Measurements from ENCODE around the gene U2AF2.
A peak's percentile ranks its signal among the peaks of the same experiment; 100 is the strongest.

The U2AF2 gene

GRCh38 chr19:55704494-55705245, 49.8 kb downstream of the U2AF2 start:
- ChIA-PET CTCF (interaction anchor here (0.6 to 1.5 kb wide), 4 partner anchors 10 to 108 kb away, joined by 3 read pairs; no protein-coding TSS in a partner anchor), POLR2A (no interaction called here)
- Histone ChIP-seq H3K4me3 (ENCODE audit: low read depth, low read length) (no peak overlapping the region), H3K9me3 (ENCODE audit: control insufficient read depth, insufficient read depth, low read depth, low read length) (no peaks in the 10 kb centered on the region), H3K4me1 (ENCODE audit: control insufficient read depth, insufficient read depth, low read length) (no peaks in the 10 kb centered on the region), H3K36me3 (ENCODE audit: control insufficient read depth in 2 of 2, insufficient read depth in 1 of 2, low read length in 2 of 2) (peaks cover 7 to 24% of the 10 kb centered on the region in 2 experiments), H3K27ac (ENCODE audit: extremely low read depth, low read depth, low read length) (no peak overlapping the region)
- TF ChIP-seq ZFP69B (tag by site-specific recombination; IDR thresholded peaks at IDR 0.05) (no peak), REST (tag by site-specific recombination; IDR thresholded peaks at IDR 0.05) (no peak), ZNF19 (tag by site-specific recombination; IDR thresholded peaks at IDR 0.05; ENCODE audit: low read depth) (no peak), ZNF624 (tag by site-specific recombination; IDR thresholded peaks at IDR 0.05) (no peak), ZNF362 (tag by site-specific recombination; IDR thresholded peaks at IDR 0.05) (no peak), ZNF311 (tag by site-specific recombination; IDR thresholded peaks at IDR 0.05; ENCODE audit: borderline replicate concordance) (no peak), RBAK (tag by site-specific recombination; IDR thresholded peaks at IDR 0.05) (no peak), KLF17 (tag by site-specific recombination; IDR thresholded peaks at IDR 0.05) (no peak)

- Histone ChIP-seq H3K36me3 (ENCODE audit: control insufficient read depth in 2 of 2, insufficient read depth in 1 of 2, low read length in 2 of 2) (peaks cover 3 to 16% of the 10 kb centered on the region in 2 experiments), H3K9me3 (ENCODE audit: control insufficient read depth, insufficient read depth, low read depth, low read length) (no peaks in the 10 kb centered on the region), H3K27ac (ENCODE audit: extremely low read depth, low read depth, low read length) (no peak overlapping the region), H3K4me3 (ENCODE audit: low read depth, low read length) (no peak overlapping the region), H3K4me1 (ENCODE audit: control insufficient read depth, insufficient read depth, low read length) (no peaks in the 10 kb centered on the region)
- no peak for TF ChIP-seq TRIM28 (IDR thresholded peaks at IDR 0.05; ENCODE audit: borderline replicate concordance, low read length)
- TF ChIP-seq ZNF830 (tag by site-specific recombination; IDR thresholded peaks at IDR 0.05; ENCODE audit: low read depth) = no peak
- TF ChIP-seq PBX3 (CRISPR knock-in tag; IDR thresholded peaks at IDR 0.05) = no peak
- TF ChIP-seq ZNF513 (tag by site-specific recombination; IDR thresholded peaks at IDR 0.05) = peak; percentile 57; the same call in 1 of the 2 replicates
- peak; percentile 47; the same call in 1 of the 2 replicates for TF ChIP-seq ZNF366 (tag by site-specific recombination; conservative IDR thresholded peaks at IDR 0.05)
- no peak for TF ChIP-seq ZNF664 (tag by site-specific recombination; IDR thresholded peaks at IDR 0.05)
- no peak for TF ChIP-seq ZNF626 (tag by site-specific recombination; IDR thresholded peaks at IDR 0.05)
- TF ChIP-seq SCRT1 (tag by site-specific recombination; IDR thresholded peaks at IDR 0.05; ENCODE audit: borderline replicate concordance) = no peak
- POLR2A ChIA-PET = interaction anchor here (1.0 kb wide), 1 partner anchor 22 kb away, joined by 3 read pairs; no protein-coding TSS in a partner anchor
- CTCF ChIA-PET = interaction anchor here (1.0 kb wide), 1 partner anchor 16 kb away, joined by 3 read pairs; no protein-coding TSS in a partner anchor
Observed at GRCh38 chr19:55705972-55706371, 51.1 kb downstream of the U2AF2 start.

All from HEK293 (cell line).